ENCODE data around the gene GPR68.
"Not testable (repeated sequence)": the region's sequence is repeated elsewhere in the genome, so short reads cannot be mapped to it uniquely, and the experiment has no call there.

Gene GPR68

DNA sequence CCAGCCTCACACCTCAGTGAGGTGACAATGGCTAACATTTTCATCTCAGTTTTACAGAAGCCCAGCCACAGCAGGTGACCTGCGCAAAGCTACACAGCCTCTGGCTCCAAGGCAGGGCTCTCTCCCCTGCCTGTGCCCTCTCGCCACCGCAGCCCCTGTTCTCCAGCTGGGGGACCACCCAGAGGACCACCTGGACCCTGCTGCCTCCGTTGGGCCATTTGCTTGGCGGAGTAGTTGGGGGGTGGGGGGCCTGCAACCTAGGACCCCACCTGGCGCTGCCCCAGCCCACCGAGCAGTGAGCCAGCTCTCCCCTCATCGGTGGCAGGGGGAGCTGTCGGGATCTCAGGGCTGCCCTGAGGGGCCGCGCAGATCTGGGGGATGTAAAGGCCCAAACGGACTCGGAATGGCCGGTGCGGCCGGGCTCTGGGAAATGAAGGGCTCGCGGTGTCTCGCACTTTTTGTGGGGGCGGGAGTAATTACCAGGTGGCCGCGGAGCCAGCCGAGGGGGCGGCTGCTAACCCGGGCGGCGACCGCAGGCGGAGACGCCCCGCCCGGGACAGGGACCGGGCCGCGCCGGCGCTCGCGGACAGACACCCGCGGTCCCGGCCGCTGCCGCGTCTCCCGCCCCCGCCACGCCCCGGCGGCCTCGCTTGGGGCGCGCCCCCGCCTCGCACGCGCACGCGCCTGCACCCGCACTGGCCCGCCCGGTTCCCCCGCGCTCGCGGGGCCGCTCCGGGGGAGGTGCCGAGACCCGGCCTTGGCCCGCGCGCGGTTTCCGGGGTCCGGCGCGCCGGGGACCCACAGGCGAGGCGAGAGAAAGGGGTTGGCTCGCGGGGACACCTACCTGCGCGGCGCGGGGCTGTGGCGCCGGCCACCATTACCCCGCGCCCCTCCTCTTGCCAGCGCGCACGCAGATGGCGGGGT lies 8.6 kb upstream of the GPR68 start:
- DNase-seq (ENCODE audit: low read depth): no peak

DNA sequence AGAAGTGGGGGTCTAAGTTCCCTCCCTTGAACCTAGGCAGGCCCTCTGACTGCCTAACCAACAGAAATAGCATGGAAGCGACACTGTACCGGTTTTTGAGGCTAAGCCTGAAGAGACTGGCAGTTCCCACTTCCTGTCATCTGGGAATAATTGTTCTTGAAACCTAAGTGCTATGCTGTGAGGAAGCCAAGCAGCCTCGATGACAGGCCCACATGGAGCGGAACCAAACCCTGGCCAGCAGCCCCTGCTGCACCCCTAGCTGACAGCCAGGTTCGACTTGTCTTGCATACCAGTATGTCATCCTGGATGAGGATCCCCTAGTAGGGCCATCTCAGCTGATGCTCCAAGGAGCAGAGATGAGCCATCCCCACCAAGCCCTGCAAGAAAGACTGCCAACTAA lies 6.4 kb upstream of the GPR68 start:
- no peak for DNase-seq (ENCODE audit: low read depth)

DNA sequence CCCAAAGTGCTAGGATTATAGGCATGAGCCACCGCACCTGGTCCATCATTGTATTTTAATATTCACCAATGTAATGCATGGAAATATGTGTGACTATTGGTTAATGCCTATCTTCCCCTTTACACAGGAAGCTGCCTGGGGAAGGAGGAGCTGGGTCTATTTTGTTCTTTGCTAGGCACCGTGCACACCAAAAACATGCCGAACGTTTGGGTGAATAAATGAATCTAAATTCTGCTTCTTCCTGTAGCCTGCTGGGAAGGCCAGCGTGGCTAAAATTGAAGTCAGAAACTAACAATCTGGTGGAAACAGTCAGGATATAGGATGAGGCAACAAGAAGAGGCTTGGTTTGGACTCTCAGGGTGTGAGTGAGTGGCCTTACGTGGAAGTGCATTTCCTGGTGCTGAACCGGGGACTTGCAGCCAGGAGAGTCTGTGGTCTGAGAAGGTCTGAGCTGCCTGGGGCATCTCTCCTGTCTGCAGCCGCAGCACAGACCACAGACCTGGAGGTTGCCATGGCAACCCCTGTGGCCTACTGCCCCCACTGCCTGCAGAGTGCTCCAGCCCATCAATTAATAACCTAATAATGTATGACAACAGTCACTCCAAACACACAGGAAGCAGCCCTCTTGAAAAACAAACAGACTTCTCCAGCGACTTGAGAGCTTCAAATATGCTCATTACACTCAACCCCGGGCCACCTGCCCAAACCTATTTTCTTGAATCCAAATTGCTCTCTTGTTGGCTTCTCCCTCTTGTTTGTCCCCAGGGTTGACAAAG lies 5.5 kb upstream of the GPR68 start:
- DNase-seq (ENCODE audit: low read depth): peak; percentile 36

DNA sequence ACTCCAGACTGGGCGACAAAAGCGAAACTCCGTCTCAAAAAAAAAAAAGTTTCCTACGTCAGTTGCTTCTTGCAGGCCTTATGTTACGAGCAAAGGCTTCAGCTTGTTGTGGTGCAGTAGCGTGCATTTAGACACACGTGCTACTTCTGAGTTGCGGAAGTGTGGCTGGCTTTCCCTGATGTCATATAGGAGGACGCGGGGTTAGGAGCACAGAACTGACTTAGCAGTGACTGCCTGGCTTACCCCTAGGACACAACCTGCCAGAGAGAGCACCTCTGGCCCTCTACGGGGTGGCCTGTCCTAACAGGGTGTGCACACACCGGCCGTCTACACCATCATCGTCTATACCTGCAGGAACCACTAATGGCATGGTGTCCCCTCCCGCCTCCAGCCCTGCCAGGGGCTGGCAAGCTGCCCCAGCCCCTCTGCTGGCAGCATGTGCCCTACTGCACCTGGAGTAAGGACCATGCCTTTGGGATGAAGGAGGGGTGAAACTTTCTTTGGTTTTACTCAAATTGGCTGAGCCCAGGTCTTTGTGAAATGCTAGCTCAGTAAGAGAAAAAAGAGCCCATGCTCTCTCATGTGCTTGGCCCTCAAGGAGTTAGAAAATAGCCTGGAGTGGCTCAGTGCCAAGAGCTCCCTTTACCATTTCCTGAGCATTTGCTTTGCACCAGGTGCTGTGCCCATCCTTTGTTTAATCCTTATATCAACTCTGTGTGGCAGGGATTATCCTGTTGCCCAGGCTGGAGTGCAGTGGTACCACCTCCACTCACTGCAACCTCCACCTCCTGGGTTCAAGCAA lies 1.7 kb upstream of the GPR68 start:
- DNase-seq (ENCODE audit: low read depth): no peak

DNA sequence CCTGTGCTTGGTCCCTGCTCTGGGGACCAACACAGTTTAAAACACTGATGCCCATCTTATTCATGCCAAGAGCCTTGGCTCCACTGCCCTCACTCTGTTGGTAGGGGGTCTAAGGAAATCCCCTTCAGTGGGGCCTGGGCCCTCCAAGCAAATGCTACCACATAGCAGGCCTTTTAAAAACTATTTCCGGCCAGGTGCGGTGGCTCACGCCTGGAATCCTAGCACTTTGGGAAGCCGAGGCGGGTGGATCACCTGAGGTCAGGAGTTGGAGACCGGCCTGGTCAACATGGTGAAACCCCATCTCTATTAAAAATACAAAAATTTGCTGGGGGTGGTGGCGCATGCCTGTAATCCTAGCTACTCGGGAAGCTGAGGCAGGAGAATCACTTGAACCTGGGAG lies 1.1 kb upstream of the GPR68 start:
- not testable (repeated sequence) for DNase-seq (ENCODE audit: low read depth)

DNA sequence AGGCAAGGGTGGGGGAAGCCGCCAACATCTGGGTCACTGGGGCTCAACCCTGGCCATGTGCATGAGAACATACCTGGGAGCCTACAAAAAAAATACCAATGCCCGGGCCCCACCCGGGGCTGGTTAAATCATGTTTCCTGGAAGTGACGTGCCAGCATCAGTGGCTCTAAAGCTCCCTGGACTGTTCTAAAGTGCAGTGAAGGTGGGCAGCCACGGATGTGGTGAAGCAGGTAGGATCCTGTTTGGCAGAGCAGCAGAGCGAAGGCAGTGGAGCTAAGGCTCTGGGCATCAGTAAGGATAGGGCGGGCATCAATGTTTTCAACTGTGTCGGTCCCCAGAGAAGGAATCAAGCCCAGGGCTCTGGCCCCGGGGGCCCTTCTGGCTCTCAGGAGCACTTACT lies 525 bp upstream of the GPR68 start:
- DNase-seq (ENCODE audit: low read depth): no peak

DNA sequence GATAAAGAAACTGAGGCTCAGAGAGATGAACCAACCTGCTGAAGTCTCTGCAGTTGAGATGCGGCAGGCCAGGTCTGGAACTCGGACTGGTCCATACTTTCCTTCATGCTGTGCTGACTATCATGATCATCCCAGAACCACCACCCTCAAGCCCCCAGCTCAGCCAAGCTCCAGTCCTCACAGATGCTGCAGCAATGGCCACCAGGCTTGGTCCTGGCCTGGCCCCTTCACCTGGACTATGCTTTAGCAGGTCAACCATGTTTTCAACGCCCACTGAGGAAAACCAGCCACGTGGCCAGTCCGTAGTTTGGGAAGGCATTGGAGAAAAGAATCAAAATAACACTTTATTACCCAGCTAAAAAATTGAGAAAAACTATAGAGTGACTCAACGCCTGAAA lies 1.4 kb downstream of the GPR68 start:
- DNase-seq (ENCODE audit: low read depth): no peak

DNA sequence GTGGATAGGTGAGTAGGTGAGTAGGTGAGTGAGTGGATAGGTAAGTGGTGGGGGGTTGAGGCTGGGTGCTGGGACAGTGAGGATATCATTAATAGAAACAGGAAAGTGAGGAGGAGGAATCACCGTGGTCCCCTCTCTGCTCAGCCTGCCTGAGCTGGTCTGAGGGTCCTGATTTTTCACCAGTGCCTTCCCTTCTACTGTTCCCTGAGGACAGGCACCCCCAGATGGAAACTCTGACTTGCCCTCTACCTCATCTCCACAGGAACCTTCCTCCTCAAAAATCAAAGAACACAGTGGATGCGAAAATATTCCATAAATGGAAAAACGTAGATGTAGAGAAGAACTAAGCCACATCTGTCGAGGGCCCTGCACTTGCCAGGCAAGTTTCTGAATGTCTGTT lies 1.9 kb downstream of the GPR68 start:
- DNase-seq (ENCODE audit: low read depth): no peak

DNA sequence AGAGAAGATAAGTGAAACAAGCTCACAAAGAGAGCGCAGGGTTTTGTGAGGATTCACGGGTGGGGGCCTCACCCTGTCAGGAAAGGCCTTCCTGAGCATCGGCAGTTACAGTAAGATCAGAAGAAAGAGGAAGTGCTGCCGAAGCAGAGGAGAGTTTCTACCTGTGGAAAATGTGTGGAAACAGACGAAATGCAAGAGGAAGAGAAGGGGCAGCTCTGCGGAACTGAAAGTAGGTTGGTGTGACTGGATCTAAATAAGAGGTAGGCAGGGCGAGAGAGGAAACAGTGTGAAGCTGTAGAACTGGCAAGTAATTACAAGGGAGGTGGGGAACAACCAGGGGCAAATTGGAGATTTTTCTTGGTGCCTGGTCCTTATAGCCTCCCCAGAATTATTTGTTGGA lies 2.6 kb downstream of the GPR68 start:
- no peak for DNase-seq (ENCODE audit: low read depth)

DNA sequence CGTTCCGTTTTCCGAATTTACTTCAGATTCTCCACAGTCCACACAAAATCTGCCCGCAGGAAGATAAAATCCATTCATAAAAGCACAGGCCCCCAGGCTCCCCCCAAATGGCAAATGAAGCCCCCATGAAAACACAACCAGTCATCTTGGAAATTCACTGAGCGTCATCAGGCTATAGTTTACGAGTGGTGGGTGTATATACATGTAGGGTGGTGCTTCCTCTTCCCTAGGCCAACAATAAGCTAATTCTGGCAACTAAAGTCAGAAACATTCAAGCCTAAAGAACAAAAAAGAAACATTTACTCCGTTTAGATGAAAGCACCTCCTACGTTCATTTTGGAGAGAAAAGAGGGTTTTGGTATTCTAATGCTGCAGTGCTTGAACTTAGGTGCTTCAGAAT lies 5.8 kb downstream of the GPR68 start:
- DNase-seq (ENCODE audit: low read depth): no peak

DNA sequence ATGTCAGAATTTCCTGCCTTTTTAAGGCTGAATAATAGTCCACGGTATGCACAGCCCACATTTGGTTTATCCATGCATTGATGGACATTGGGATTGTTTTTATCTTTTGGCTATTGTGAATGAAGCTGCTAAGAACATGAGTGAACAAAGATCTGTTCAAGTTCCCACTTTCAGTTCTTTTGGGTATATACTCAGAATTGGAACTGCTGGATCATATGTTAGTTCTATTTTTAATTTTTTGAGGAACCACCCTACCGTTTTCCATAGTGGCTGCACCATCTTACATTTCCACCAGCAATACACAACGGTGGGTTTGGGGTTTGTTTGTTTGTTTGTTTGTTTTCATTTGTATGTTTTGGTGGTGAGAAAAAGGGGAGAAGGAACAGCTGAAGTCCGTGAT lies 6.4 kb downstream of the GPR68 start:
- no peak for DNase-seq (ENCODE audit: low read depth)

DNA sequence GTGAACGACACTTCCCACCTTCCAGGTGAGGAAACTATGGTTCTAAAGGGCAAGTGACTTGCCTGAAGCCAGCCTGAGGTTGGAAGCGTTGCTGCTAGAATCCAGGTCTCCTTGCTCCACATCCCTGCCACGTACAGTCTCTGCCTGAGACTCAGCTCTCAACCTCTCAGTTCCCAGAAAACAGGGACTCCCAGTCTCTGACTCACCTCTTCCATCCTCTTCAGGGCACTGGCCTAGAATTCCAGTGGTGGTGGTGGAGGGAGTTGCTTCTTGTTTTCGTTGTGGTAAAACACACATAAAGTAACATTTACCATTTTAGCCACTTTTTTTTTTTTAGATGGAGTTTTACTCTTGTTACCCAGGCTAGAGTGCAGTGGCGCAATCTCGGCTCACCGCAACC lies 7.3 kb downstream of the GPR68 start:
- peak; percentile 62 for DNase-seq (ENCODE audit: low read depth)

DNA sequence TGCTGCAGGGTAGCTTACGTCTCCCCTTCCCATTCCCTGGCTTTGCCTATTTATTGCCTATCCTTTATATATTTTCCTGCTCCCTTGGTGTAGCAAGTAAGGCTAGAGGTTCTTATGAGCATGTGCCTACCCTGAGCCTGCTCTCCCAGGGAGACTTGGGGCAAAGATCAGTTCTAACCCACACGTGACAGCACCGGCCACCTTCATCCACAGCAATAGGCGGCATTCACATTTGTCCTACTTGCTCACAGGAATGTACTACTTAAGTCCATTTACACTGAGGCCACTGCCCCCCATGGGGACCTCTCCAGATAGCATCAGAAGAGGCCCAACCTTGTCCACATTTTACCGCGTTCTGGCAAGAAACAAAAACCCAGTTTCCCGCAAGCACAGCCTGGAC lies 8.7 kb downstream of the GPR68 start:
- no peak for DNase-seq (ENCODE audit: low read depth)

DNA sequence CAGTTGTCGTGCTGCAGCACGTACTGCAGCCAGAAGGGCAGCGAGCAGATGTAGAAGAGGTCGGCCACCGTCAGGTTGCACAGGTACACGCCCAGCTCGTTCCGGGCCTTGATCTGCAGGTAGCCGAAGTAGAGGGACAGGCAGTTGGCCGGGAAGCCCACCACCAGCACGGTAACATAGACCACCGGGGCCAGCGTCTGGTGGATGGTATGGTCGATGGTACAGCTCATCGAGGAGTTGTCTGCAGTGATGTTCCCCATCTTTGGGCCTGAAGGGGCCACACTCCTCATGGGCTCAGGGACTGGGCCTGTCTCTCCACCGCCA lies 9.8 kb downstream of the GPR68 start:
- no peak for DNase-seq (ENCODE audit: low read depth)

DNA sequence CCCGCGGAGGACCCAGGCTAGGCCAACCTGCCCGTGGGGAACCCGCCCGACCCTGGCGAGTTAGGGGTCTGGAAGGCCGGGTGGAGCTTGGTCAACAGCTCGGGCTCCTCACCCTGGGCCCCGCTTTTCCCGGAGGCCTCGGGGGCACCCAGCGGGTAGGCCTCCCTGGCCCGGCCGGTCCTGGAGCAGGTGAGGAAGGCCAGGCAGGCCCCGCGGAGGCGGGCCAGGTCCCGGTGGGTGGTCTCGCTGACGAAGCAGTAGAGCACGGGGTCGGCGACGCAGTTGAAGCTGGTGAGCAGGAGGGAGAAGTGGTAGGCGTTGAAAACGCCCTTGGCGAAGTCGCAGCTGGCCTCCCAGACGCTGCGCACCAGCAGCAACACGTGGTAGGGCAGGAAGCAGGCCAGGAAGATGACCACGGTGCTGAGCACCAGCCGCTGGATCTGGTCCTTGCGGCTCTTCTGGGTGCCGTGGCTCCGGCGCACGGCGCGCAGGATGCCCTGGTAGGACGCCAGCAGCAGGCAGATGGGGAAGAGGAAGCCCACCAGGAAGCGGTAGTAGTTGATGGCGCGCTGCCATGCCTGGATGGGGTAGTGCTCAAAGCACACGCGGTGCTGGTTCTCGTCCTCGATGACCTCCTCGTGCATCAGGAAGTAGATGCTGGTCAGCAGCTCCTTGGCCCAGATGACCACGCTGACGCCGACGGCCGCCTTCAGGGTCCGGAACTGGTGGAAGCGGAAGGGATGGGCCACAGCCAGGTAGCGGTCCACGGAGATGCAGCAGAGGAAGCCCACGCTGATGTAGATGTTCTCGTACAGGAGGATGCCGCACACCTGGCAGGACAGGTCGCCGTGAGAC lies 10.3 kb downstream of the GPR68 start:
- DNase-seq (ENCODE audit: low read depth): no peak

DNA sequence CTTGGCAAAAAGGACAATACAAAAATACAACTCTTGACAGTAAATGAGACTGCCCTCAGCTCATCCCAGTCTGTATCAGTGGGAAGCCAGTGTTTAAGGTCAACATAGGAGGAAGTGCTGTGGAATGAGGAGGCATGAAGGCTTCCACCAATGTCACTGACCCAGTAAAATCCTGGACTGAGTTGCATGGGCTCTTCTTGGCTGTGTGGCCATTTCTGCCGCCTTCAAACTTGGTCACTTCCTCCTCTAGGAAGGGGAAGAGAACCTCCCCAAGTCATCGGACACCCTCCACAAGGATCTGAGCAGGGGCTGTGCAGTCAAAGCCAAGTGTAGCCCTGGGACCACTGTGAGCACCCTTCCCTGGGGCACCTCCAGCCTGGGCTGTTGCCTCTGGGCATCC lies 11.9 kb downstream of the GPR68 start:
- DNase-seq (ENCODE audit: low read depth): no peak

DNA sequence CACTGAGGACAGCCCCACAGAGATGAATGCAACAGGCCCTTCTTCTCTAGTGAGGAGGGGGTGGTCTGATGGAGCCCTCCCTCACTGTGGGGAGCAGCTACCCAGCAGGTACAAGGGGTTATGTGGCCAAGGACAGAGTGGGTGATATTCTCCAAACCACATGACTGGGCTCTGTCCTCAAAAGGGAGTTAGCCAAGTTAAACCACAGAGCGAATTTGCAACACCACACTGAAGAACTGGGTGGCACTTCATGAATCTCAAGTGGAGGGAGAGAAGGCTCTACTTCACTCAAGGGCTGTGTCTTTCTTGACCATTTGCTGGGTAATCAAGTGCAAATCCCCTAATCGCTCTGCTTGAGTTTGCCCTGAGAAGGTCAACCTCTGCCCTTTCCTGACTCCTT lies 12.5 kb downstream of the GPR68 start:
- no peak for DNase-seq (ENCODE audit: low read depth)

DNA sequence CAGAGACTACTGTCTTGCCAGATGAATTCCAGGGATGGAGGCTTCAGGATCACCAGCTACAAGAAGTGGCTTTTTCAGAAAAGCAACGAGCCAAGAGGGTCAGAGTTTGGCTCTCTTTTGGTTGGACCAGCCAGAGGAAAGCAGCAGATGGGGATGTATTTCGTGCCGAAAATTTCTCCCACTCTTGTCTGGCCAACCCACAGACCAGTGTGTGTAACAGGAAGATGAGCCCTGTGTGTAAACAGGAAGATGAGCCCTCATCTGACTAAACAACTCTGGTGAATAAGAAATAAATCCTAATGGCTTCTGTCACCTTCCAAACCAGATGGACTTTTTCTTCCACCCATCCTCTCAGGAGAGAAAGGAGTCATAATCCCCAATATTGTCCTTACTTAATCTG lies 13.1 kb downstream of the GPR68 start:
- no peak for DNase-seq (ENCODE audit: low read depth)

DNA sequence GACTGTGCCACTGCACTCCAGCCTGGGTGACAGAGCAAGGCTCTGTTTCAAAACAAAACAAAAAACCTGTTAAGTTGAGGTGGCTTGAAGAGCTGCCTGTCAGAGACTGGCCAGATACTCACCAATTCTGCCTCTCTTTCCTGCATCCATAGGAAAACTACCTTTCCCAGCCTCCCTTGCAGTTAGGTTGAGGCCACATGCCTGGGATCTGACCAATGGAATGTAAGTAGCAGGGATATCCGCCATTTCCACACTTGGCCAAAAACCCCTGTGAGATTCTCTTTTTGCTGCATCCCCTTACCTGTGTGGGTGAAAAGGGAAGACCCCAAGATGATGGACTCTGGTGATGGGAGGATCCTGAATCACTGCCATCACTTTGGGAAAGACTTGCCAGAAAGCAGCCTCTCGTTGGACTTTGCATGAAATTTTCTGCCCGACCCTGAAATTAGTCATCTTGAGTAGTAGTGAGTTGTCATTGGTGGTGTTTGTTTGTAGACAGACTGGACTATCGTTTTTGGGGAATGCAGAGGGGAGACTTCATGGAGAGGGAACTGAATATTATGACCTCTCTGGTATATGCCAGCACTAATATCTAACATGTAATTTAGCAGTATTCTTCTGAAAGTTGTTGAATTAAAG lies 14.0 kb downstream of the GPR68 start:
- peak; percentile 49 for DNase-seq (ENCODE audit: low read depth)

DNA sequence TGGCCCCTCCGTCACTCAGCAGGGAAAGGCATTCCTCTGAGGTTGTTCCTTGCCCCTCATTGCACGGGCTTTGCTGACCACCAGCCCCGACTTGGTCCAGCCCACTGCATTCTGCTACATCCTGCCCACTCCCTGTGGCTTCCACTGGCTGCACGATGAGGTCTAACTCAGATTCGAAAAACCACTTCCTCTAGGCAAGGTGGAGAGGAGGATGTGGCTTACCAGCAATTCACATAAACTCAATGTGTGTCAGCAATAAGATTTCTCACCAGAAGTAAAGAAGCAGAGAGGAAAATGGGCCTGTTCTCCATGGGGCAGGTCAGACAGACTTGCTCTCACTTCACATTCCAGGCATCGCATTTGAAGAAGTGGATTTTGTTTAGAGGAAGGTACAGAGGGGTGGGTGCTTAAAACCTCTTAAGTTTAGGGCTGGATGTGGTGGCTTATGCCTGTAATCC lies 14.7 kb downstream of the GPR68 start:
- peak; percentile 68 for DNase-seq (ENCODE audit: low read depth)

DNA sequence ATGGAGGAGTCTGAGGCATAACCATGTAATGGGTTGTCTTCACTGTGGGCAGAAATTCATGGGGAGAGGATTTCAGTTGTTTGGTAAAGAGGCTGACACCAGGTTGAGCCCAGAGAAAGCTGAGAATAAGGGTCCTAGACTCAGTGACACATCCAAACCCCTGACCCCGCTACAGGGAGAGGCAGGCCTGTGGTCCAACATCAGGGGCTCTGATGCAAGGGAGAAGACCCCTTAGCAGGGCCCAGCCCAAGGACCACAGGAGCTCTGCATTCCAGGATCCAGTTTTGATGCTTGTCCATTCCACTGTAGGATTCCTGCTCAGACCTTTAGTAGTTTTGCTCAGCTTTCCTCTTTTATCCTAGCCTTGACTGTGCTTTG lies 15.5 kb downstream of the GPR68 start:
- DNase-seq (ENCODE audit: low read depth): no peak

Data from iris pigment epithelial cell (primary cell).